ENCODE results near the gene GDPGP1. TPM values are rescaled to one million over a fixed set of nuclear protein-coding genes. Genes with fewer than 3 reads are reported as not detected.

Gene GDPGP1
- total RNA-seq, 4 donors from 2014 or later: 2.2 to 3.6 (median 2.9) TPM

GRCh38 chr15:90233387-90234095 is 468 bp upstream of the GDPGP1 start, which contains the start of gene CIB1:
Gene CIB1 (minus strand): TSS chr15:90233941. CDS start chr15:90233885, 56 bp downstream.
- Histone ChIP-seq H3K9me3 (no peaks in the 10 kb centered on the region), H3K27me3 (no peaks in the 10 kb centered on the region), H3K4me3 (peak within 1 kb of the TSS; percentile 88), H3K27ac (peak within 1 kb of the TSS; percentile 92), H3K4me1 (peaks cover 43% of the 10 kb centered on the region), H3K36me3 (peaks cover 41% of the 10 kb centered on the region)
- DNase-seq (ENCODE audit: low spot score in 2 of 2): peak; percentile 97 to 98
- WGBS: 0% methylated on average over 3 of the region's 63 CpGs
- TF ChIP-seq POLR2A (IDR thresholded peaks at IDR 0.05) (peak in 1 of 2 donors; percentile 46), CTCF (IDR thresholded peaks at IDR 0.05) (peak in 1 of 2 donors; percentile 35), EP300 (IDR thresholded peaks at IDR 0.05) (no peak), POLR2AphosphoS5 (IDR thresholded peaks at IDR 0.05) (peak in 2 of 3 donors; percentile 35 to 46)

DNA sequence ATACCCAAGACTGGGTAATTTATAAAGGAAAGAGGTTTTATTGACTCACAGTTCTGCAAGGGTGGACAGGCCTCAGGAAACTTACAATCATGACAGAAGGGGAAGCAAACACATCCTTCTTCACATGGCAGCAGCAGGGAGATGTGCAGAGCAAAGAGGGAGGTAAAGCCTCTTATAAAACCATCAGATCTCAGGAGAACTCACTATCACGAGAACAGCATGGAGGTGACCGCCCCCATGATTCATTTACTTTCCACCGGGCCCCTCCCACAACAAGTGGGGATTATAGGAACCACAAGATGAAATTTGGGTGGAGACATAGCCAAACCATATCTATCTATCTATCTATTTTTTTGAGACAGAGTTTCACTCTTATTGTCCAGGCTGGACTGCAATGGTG is 5.4 kb downstream of the GDPGP1 start:
- no peak for DNase-seq (ENCODE audit: low spot score in 2 of 2)
- no peak overlapping the region for H3K4me3 ChIP-seq
- H3K4me1 ChIP-seq: peaks cover 7% of the 10 kb centered on the region
- H3K36me3 ChIP-seq: peaks cover 31% of the 10 kb centered on the region
- WGBS: 71% methylated on average over 3 of the region's 3 CpGs
- no peak for TF ChIP-seq EP300 (IDR thresholded peaks at IDR 0.05)
- TF ChIP-seq POLR2AphosphoS5 (IDR thresholded peaks at IDR 0.05): no peak
- no peak for TF ChIP-seq CTCF (IDR thresholded peaks at IDR 0.05)
- TF ChIP-seq POLR2A (IDR thresholded peaks at IDR 0.05): no peak
- no peak overlapping the region for H3K27ac ChIP-seq
- no peaks in the 10 kb centered on the region for H3K27me3 ChIP-seq
- H3K9me3 ChIP-seq: no peaks in the 10 kb centered on the region

DNA sequence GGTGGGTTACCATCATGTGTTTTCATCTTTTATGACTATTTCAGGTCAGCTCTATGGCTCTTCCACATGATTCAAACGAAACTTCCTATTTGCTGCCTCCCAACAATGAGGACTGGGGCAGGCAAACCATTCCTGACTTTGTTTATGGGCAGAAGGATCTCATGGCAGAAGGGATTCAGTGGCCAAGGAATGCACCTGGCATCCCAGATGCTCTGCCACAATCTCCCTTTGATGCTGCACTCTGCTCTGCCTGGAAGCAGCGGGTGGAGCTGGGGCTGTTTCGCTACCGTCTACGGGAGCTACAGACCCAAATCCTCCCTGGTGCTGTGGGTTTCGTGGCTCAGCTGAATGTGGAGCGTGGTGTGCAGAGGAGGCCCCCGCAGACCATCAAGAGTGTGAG is 6.8 kb downstream of the GDPGP1 start:
- TF ChIP-seq EP300 (IDR thresholded peaks at IDR 0.05) (no peak), POLR2AphosphoS5 (IDR thresholded peaks at IDR 0.05) (no peak), CTCF (IDR thresholded peaks at IDR 0.05) (no peak), POLR2A (IDR thresholded peaks at IDR 0.05) (no peak)
- no peaks in the 10 kb centered on the region for H3K27me3 ChIP-seq
- H3K4me3 ChIP-seq: no peak overlapping the region
- 90% methylated on average over 5 of the region's 8 CpGs for WGBS
- H3K36me3 ChIP-seq: peaks cover 30% of the 10 kb centered on the region
- no peak for DNase-seq (ENCODE audit: low spot score in 2 of 2)
- H3K4me1 ChIP-seq: no peaks in the 10 kb centered on the region
- no peaks in the 10 kb centered on the region for H3K9me3 ChIP-seq
- no peak overlapping the region for H3K27ac ChIP-seq

DNA sequence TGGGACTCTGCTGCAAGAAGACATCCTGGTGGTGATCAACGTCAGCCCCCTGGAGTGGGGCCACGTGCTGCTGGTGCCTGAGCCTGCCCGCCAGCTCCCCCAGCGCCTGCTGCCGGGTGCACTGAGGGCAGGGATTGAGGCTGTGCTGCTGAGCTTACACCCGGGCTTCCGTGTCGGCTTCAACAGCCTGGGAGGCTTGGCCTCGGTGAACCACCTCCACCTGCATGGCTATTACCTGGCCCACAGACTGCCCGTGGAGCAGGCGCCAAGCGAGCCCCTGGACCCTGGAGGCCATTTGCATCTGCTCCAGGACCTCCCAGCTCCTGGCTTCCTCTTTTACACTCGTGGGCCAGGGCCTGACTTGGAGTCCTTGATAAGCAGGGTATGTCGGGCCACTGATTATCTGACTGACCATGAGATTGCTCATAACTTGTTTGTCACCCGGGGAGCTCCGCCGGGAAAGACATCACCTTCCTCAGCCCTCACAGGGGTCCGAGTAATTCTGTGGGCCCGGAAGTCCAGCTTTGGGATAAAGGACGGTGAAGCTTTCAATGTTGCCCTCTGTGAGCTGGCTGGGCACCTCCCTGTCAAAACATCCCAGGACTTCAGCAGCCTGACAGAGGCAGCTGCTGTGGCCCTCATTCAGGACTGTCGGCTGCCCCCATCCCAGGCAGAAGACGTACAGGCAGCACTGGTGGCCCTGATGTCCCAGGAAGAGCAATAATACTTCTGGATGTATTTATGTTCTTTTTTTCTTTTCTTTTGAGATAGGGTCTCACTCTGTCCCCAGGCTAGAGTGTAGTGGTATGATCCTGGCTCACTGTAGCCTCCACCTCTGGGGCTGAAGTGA is 7.6 kb downstream of the GDPGP1 start:
- Histone ChIP-seq H3K4me1 (no peaks in the 10 kb centered on the region), H3K36me3 (peaks cover 23% of the 10 kb centered on the region), H3K27ac (no peak overlapping the region), H3K27me3 (no peaks in the 10 kb centered on the region), H3K9me3 (no peaks in the 10 kb centered on the region), H3K4me3 (no peak overlapping the region)
- DNase-seq (ENCODE audit: low spot score in 2 of 2): no peak
- 91% methylated on average over 11 of the region's 22 CpGs for WGBS
- TF ChIP-seq POLR2AphosphoS5 (IDR thresholded peaks at IDR 0.05): no peak
- TF ChIP-seq CTCF (IDR thresholded peaks at IDR 0.05): no peak
- no peak for TF ChIP-seq POLR2A (IDR thresholded peaks at IDR 0.05)
- TF ChIP-seq EP300 (IDR thresholded peaks at IDR 0.05): no peak
